HepG2 (cell line): ENCODE measurements around the gene DCST2. TPM values are rescaled to one million over a fixed set of nuclear protein-coding genes. Genes with fewer than 3 reads are reported as not detected.
A peak's percentile ranks its signal among the peaks of the same experiment; 100 is the strongest.

Source experiments
- ATF1 ChIP-seq: IDR thresholded peaks from 2 replicates; pipeline ENCODE4 v1.6.1; 2016; ENCODE audit warnings: mild to moderate bottlenecking, control low read depth
- CEBPB ChIP-seq: IDR thresholded peaks from 2 replicates; pipeline ENCODE4 v1.6.1; 2011; ENCODE audit warnings: low read depth, low read length, improper control_type of control experiment, borderline replicate concordance
- HCFC1 ChIP-seq: fragments of 150-350 bp; IDR thresholded peaks from 2 replicates; pipeline ENCODE4 v1.6.1; 2014; ENCODE audit warnings: low read depth, low read length
- HDAC2 ChIP-seq: sonication (generic); formaldehyde crosslinking; IDR thresholded peaks from 2 replicates; pipeline ENCODE4 v1.4.0; 2020; ENCODE audit warnings: missing genetic modification reagents
- MTA1 ChIP-seq: sonication (generic); formaldehyde crosslinking; IDR thresholded peaks from 2 replicates; pipeline ENCODE4 v1.4.0; 2020; ENCODE audit warnings: missing genetic modification reagents, mild to moderate bottlenecking, borderline replicate concordance
- MYNN ChIP-seq: sonication (generic); formaldehyde crosslinking; IDR thresholded peaks from 2 replicates; pipeline ENCODE4 v1.4.0; 2020; ENCODE audit warnings: mild to moderate bottlenecking, low read depth, missing genetic modification reagents
- PBX3 ChIP-seq: sonication (generic); formaldehyde crosslinking; IDR thresholded peaks from 2 replicates; pipeline ENCODE4 v1.8.1; 2023; ENCODE audit warnings: missing genetic modification reagents, inconsistent platforms, borderline replicate concordance
- RARA ChIP-seq: IDR thresholded peaks from 2 replicates; pipeline ENCODE4 v1.6.1; 2016; ENCODE audit warnings: missing genetic modification reagents, missing compliant biosample characterization
- SAP130 ChIP-seq: IDR thresholded peaks from 2 replicates; pipeline ENCODE4 v1.6.1; 2016; ENCODE audit warnings: low read depth
- SKIL ChIP-seq: sonication (generic); formaldehyde crosslinking; IDR thresholded peaks from 2 replicates; pipeline ENCODE4 v1.8.0; 2022; ENCODE audit warnings: missing genetic modification reagents, mild to moderate bottlenecking, moderate library complexity, borderline replicate concordance
- SMARCE1 ChIP-seq: fragments of 450-650 bp; IDR thresholded peaks from 2 replicates; pipeline ENCODE4 v1.6.1; 2017; ENCODE audit warnings: borderline replicate concordance
- THYN1 ChIP-seq: sonication (generic); formaldehyde crosslinking; IDR thresholded peaks from 2 replicates; pipeline ENCODE4 v1.8.1; 2023; ENCODE audit warnings: low read depth, mild to moderate bottlenecking, moderate library complexity, missing genetic modification reagents, borderline replicate concordance
- ZFP41 ChIP-seq: sonication (generic); formaldehyde crosslinking; IDR thresholded peaks from 2 replicates; pipeline ENCODE4 v1.4.0; 2020; ENCODE audit warnings: mild to moderate bottlenecking, missing genetic modification reagents, borderline replicate concordance
- ZNF160 ChIP-seq: sonication (generic); formaldehyde crosslinking; IDR thresholded peaks from 2 replicates; pipeline ENCODE4 v1.8.0; 2022; ENCODE audit warnings: mild to moderate bottlenecking, inconsistent platforms, missing genetic modification reagents
- ZNF232 ChIP-seq: sonication (generic); formaldehyde crosslinking; IDR thresholded peaks from 2 replicates; pipeline ENCODE4 v1.4.0; 2020; ENCODE audit warnings: missing genetic modification reagents, borderline replicate concordance
- ZNF484 ChIP-seq: sonication (generic); formaldehyde crosslinking; IDR thresholded peaks from 2 replicates; pipeline ENCODE4 v1.5.1; 2020; ENCODE audit warnings: mild to moderate bottlenecking, low read depth, missing genetic modification reagents, borderline replicate concordance
- ZNF577 ChIP-seq: sonication (generic); formaldehyde crosslinking; IDR thresholded peaks from 2 replicates; pipeline ENCODE4 v1.4.0; 2020; ENCODE audit warnings: mild to moderate bottlenecking, low read depth, missing genetic modification reagents, borderline replicate concordance
- ZNF878 ChIP-seq: sonication (generic); formaldehyde crosslinking; IDR thresholded peaks from 2 replicates; pipeline ENCODE4 v1.8.1; 2023; ENCODE audit warnings: mild to moderate bottlenecking, missing genetic modification reagents, moderate library complexity
- polyA plus RNA-seq, 8 experiments: library from polyadenylated mRNA; depleted of rRNA in 3 of 8; stranded (reverse) in 7 of 8; unstranded in 1 of 8; fragments of >200 nt; fragmentation: Illumina TruSeq in 4 of 8; extraction: Trizol in 4 of 8; gene quantifications; 2 replicates each; pipeline versions ENCODE4 v1.2.1 to v1.2.3, GENCODE V29; 2011 to 2016; ENCODE audit warnings: low read depth in 4 of 8, missing spikeins in 1 of 8, mixed read lengths in 1 of 8; ENCODE audit not compliant: insufficient read depth in 1 of 8
- total RNA-seq, 5 experiments: library from RNA; depleted of rRNA; stranded (reverse); fragments of >200 nt; fragmentation: Illumina TruSeq; extraction: Trizol; gene quantifications; 2 replicates each; pipeline ENCODE4 v1.2.3, GENCODE V29; 2016; ENCODE audit warnings: low read depth in 1 of 5
- TF ChIP-seq, protein P1 (sequence below), 2 experiments: sonication (generic) in 1 of 2; formaldehyde crosslinking in 1 of 2; IDR thresholded peaks; 2 replicates each; pipeline versions ENCODE4 v1.4.0 to v1.6.1; 2016 to 2020; ENCODE audit warnings: borderline replicate concordance in 1 of 2, low read depth in 1 of 2, mild to moderate bottlenecking in 1 of 2, missing genetic modification reagents in 1 of 2

Gene DCST2
- total and polyA plus RNA-seq, 2 of the 13 experiments (the other 11 are each of a cell fraction or from before 2014, with no cell fraction given) = 0.74 TPM; not detected in 1

- TF ChIP-seq ZNF160 (CRISPR knock-in tag) (no peak), SAP130 (peak; percentile 92), MYNN (no peak), ZNF232 (CRISPR knock-in tag) (peak; percentile 12; the same call in 1 of the 2 replicates), SMARCE1 (no peak), ZNF484 (CRISPR knock-in tag) (no peak), ATF1 (no peak), THYN1 (CRISPR knock-in tag) (no peak; the same call in 1 of the 2 replicates), SKIL (CRISPR knock-in tag) (peak; percentile 69), RARA (CRISPR knock-in tag) (peak; percentile 77), CEBPB (no peak), ZNF878 (CRISPR knock-in tag) (no peak; the same call in 1 of the 2 replicates), HDAC2 (CRISPR knock-in tag) (peak; percentile 70), MTA1 (CRISPR knock-in tag) (peak; percentile 68; the same call in 1 of the 2 replicates), ZFP41 (no peak), ZNF577 (no peak), PBX3 (no peak), HCFC1 (peak; percentile 47; the same call in 1 of the 2 replicates)
- TF ChIP-seq, protein P1, sequence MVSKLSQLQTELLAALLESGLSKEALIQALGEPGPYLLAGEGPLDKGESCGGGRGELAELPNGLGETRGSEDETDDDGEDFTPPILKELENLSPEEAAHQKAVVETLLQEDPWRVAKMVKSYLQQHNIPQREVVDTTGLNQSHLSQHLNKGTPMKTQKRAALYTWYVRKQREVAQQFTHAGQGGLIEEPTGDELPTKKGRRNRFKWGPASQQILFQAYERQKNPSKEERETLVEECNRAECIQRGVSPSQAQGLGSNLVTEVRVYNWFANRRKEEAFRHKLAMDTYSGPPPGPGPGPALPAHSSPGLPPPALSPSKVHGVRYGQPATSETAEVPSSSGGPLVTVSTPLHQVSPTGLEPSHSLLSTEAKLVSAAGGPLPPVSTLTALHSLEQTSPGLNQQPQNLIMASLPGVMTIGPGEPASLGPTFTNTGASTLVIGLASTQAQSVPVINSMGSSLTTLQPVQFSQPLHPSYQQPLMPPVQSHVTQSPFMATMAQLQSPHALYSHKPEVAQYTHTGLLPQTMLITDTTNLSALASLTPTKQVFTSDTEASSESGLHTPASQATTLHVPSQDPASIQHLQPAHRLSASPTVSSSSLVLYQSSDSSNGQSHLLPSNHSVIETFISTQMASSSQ (IDR thresholded peaks at IDR 0.05; ENCODE audit: low read depth) = no peak
- TF ChIP-seq, protein P1 (CRISPR knock-in tag; IDR thresholded peaks at IDR 0.05; ENCODE audit: borderline replicate concordance) = no peak
Observed at GRCh38 chr1:155000726-155001424, 32.7 kb downstream of the DCST2 start (continued).
